SK-N-MC (cell line): ENCODE results near the gene MRPL53.
"Not testable (repeated sequence)": the region's sequence is repeated elsewhere in the genome, so short reads cannot be mapped to it uniquely, and the experiment has no call there.

Experiments used
- DNase-seq: peaks from one replicate; pipeline ENCODE4 v3.0.0-alpha.2; 2011; ENCODE audit warnings: low read depth, low spot score
- H3K27ac ChIP-seq: fragments of 200-600 bp; sonication (generic); 2 replicates; pipeline ENCODE4 v1.5.1; 2016; ENCODE audit warnings: mixed run types
- H3K36me3 ChIP-seq: fragments of 200-600 bp; sonication (generic); 2 replicates; pipeline ENCODE4 v1.6.1; 2017; ENCODE audit warnings: antibody characterized with exemption, low read length, mixed read lengths; ENCODE audit not compliant: insufficient read depth
- H3K4me3 ChIP-seq: fragments of 200-600 bp; sonication (generic); 2 replicates; pipeline ENCODE4 v1.5.1; 2016
- H3K9ac ChIP-seq: fragments of 200-600 bp; sonication (generic); 2 replicates; pipeline ENCODE4 v1.8.0; 2017; ENCODE audit warnings: mixed run types, mixed read lengths; ENCODE audit not compliant: insufficient read length
- H3K9me3 ChIP-seq: fragments of 200-600 bp; sonication (generic); 2 replicates; pipeline ENCODE4 v1.6.1; 2017; ENCODE audit warnings: low read depth, mild to moderate bottlenecking, antibody characterized with exemption, low read length, moderate library complexity, mixed read lengths
- EZH2 ChIP-seq: fragments of 200-600 bp; sonication (generic); IDR thresholded peaks from one replicate; pipeline ENCODE4 v1.6.1; 2017; ENCODE audit warnings: antibody characterized with exemption
- FOXP2 ChIP-seq: optimal IDR thresholded peaks from 2 replicates; pipeline ENCODE3; 2011; ENCODE audit warnings: mild to moderate bottlenecking, moderate library complexity; ENCODE audit not compliant: insufficient read depth; ENCODE audit errors: extremely low read length, control extremely low read depth
- POLR2AphosphoS5 ChIP-seq: IDR thresholded peaks from 2 replicates; pipeline ENCODE4 v1.6.1; 2012; ENCODE audit warnings: mild to moderate bottlenecking, low read depth, low read length, borderline replicate concordance

MRPL53 gene

DNA sequence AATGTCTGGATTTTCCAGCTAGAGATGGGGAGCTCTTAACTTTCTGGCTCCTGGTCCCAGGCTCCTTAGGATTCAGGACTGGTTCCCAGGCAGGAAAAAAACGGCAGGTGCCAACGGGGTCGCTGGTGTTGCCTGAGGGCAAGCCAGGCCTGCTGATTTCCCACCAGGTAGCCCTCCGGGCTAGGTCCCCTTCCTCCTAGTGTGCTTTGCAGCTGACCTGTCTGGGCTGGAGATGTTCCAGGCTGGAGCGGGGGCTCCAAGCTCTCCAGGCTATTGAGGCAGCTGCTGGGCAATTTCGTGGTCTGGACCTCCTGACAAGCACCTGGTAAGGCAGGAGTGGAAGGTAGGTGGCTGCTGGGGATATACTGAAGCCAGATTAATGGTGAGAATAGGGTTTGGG is 2.0 kb upstream of the MRPL53 start:
- Histone ChIP-seq H3K4me3 (no peak overlapping the region), H3K36me3 (peaks cover 18% of the 10 kb centered on the region; the same call in 1 of the 2 replicates), H3K9me3 (no peaks in the 10 kb centered on the region), H3K9ac (no peak overlapping the region), H3K27ac (no peak overlapping the region)
- no peak for TF ChIP-seq POLR2AphosphoS5
- TF ChIP-seq EZH2: no peak
- no peak for TF ChIP-seq FOXP2
- no peak for DNase-seq

DNA sequence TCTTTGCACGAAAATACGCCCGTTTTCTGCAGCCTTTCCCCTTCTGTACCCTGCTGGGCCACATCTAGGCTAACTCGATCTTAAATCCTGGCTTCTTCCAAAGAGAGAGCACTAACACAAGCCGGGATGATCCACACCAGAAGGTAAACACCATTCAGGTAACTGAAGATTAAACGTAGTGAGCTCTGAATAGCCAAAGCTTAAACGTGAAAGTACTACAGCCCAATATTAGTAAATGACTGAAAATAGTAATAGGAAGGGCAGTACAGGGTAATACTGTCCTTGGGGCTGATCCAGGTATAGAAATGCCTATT is 422 bp upstream of the MRPL53 start:
- peak overlapping the region; percentile 92 for H3K27ac ChIP-seq
- H3K9me3 ChIP-seq: no peaks in the 10 kb centered on the region
- H3K4me3 ChIP-seq: peak overlapping the region; percentile 98
- TF ChIP-seq POLR2AphosphoS5: no peak
- TF ChIP-seq EZH2: no peak
- no peak for TF ChIP-seq FOXP2
- peaks cover 18% of the 10 kb centered on the region; the same call in 1 of the 2 replicates for H3K36me3 ChIP-seq
- H3K9ac ChIP-seq: peak overlapping the region; percentile 95
- DNase-seq: peak; percentile 18

DNA sequence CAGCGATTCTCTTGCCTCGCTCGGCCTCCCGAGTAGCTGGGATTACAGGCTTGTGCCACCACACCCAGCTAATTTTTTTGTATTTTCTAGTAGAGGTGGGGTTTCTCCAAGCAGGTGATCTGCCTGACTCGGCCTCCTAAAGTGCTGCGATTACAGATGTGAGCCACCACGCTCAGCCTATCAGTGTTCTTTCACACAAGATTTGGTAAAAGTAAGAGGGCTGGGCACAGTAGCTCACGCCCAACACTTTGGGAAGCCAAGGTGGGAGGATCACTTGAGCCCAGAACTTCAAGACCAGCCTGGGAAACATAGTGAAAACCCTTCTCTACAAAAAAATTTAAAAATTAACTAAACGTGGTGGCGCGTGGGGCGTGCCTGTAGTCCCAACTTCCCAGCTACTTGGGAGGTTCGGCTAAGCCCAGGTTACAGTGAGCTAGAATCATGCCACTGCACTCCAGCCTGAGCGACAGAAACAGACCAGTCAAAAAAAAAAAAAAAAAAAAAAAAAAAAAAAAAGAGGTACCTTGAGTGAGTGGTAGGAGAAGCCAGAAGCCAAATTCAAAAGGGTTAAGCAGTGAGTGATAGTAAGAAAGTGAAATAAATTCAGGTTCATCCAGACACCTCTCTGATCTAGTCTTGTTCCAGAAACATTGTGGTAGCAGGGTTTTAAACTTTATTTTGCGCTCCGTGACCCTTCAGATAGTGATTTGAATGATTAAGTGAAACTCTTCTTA is 981 bp downstream of the MRPL53 start:
- Histone ChIP-seq H3K27ac (peak overlapping the region; percentile 92), H3K36me3 (peaks cover 15% of the 10 kb centered on the region; the same call in 1 of the 2 replicates), H3K9ac (peak overlapping the region; percentile 95), H3K4me3 (peak overlapping the region; percentile 98), H3K9me3 (no peaks in the 10 kb centered on the region)
- no peak for DNase-seq
- no peak for TF ChIP-seq POLR2AphosphoS5
- TF ChIP-seq FOXP2: no peak
- no peak for TF ChIP-seq EZH2

DNA sequence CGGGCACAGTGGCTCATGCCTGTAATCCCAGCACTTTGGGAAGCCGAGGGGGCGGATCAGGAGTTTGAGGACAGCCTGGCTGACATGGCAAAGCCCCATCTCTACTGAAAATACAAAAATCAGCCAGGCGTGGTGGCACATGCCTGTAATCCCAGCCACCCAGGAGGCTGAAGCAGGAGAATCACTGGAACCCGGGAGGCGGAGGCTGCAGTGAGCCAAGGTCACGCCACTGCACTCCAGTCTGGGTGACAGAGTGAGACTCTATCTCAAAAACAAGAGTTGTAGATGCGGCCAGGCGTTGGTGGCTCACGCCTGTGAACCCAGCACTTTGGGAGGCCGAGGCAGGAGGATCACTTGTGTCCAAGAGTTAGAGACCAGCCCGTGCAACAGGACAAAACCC is 1.7 kb downstream of the MRPL53 start:
- H3K27ac ChIP-seq, H3K9me3 ChIP-seq, H3K4me3 ChIP-seq, H3K9ac ChIP-seq, DNase-seq: not testable (repeated sequence)
- peaks cover 15% of the 10 kb centered on the region; the same call in 1 of the 2 replicates for H3K36me3 ChIP-seq

DNA sequence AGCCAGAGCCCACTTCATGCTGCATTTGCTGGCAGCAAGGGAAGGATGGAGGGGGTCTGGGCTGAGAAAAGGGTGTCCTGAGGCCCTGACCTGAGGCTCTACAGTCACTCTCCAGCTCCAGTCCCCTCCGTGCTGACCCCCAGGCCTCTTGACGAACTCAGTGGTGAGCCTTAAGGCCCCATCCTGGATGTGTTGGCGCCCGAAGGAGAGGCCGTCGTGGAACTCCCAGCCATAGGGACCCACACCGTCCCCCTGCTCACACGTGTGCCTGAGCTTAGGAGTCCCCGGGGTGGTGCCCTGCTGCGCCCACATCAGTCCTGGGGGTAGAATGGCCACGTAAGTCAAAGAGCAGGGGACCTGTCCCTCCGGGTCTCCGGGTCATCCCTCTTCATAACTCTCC is 8.1 kb downstream of the MRPL53 start:
- no peak for TF ChIP-seq FOXP2
- TF ChIP-seq POLR2AphosphoS5: no peak
- no peak for TF ChIP-seq EZH2
- no peak overlapping the region for H3K27ac ChIP-seq

DNA sequence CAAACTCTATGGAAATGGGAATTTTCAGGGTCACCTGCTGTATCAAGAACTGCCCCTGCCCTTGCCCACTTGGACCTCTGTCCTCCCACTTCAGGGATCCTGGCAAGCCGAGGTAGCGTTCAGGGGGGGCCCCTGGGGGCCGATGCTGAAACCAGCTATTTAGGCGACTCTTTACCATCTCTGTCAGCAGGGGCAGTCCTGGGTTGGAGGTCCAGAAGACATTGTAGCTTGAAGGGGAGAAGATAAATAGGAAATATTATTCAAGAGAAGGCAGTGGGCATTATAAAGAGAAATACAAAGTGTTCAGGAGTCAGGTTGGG is 9.7 kb downstream of the MRPL53 start:
- H3K27ac ChIP-seq: no peak overlapping the region
- DNase-seq: no peak
- H3K36me3 ChIP-seq: peaks cover 17% of the 10 kb centered on the region; the same call in 1 of the 2 replicates
- H3K4me3 ChIP-seq: no peak overlapping the region
- no peak overlapping the region for H3K9ac ChIP-seq
- TF ChIP-seq POLR2AphosphoS5 (no peak), EZH2 (no peak), FOXP2 (no peak)
- H3K9me3 ChIP-seq: no peaks in the 10 kb centered on the region

More for the DNA sequence above, 8.1 kb downstream of the MRPL53 start:
- peak overlapping the region; percentile 75 for H3K9ac ChIP-seq
- no peak for DNase-seq
- no peaks in the 10 kb centered on the region for H3K9me3 ChIP-seq
- peaks cover 17% of the 10 kb centered on the region; the same call in 1 of the 2 replicates for H3K36me3 ChIP-seq
- H3K4me3 ChIP-seq: peak overlapping the region; percentile 78

DNA sequence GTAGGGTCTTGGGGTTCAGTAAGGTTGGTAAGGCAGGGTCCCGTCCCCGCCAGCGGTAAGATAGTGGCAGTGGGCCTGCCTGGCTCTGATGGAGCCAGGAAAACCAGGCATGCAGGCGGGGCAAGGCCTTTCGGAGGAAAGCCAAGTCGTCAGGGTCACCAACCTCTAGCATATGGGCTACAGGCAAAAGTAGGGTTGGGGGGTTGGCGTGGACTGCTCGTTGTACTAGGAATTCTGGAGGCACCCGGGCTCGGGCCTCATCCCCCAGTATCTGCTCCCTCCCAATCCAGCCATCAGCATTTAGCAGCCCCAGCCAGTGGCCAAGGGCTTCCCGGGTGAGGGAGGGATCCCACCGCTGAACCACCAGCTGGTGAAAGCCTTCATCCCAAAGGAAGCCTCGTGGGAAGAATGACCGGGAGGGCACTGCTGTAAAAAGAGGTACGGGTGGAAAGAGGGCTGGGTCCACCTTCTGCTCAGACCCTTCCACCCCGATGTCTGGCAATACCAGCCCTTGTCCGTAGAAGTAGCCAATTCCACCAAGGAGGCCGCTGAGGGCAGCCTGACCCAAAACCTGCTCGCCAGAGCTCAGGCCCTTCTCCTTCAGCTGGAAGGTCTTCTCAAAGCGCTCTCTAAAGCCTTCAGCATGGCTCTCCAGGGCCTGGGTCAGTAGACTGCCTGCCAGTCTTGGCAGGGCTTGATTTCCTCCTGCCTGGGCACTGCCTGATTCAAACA is 10.3 kb downstream of the MRPL53 start:
- no peak overlapping the region for H3K27ac ChIP-seq
- H3K9ac ChIP-seq: no peak overlapping the region
- H3K36me3 ChIP-seq: peaks cover 17% of the 10 kb centered on the region; the same call in 1 of the 2 replicates
- H3K4me3 ChIP-seq: no peak overlapping the region
- TF ChIP-seq POLR2AphosphoS5: no peak
- TF ChIP-seq EZH2: no peak
- TF ChIP-seq FOXP2: no peak
- no peak for DNase-seq
- no peaks in the 10 kb centered on the region for H3K9me3 ChIP-seq

DNA sequence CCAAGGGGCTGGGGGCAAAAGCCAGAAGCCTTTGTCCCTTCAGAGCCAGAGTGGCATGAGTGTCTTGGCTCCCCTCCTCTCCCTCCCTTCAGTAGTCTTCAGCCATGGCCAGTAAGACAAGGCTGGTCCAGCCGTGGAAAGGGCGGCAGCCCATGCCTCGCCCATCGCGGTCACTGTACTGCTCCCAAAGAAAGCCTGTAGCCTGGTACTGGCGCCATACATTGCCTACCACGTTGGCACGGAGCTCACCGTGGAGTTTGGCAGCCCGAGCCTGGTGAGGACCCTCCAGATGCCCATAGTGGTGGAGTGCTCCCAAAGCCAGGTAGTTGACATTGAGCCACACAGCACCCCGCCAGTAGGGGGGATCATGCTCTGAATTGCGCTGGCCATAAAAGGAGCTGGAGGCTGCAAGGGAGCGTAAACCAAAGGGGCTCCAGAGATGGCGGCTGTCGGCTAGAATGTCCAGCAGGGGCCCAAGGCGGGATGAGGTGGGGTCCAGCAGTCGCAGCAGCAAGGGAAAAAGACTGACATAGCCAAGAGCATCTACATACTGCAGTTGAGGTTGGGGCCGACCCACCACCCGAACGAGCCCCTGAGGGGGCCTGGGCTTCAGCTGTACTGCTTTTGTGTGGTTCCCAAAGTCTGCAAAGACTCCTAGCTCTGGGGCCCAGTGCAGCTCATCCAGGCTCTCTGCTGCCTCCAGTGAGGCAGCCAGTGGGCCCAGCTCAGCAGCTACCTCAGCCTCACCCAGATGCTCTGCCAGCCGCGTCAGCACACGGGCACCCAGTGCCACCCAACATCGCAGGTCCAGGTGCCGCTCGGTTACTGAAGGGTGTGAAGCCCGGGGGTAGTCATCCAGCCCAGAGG is 11.1 kb downstream of the MRPL53 start:
- Histone ChIP-seq H3K27ac (no peak overlapping the region), H3K9me3 (no peaks in the 10 kb centered on the region), H3K9ac (no peak overlapping the region), H3K4me3 (no peak overlapping the region), H3K36me3 (peaks cover 17% of the 10 kb centered on the region; the same call in 1 of the 2 replicates)
- DNase-seq: no peak
- no peak for TF ChIP-seq POLR2AphosphoS5
- no peak for TF ChIP-seq FOXP2
- TF ChIP-seq EZH2: no peak

DNA sequence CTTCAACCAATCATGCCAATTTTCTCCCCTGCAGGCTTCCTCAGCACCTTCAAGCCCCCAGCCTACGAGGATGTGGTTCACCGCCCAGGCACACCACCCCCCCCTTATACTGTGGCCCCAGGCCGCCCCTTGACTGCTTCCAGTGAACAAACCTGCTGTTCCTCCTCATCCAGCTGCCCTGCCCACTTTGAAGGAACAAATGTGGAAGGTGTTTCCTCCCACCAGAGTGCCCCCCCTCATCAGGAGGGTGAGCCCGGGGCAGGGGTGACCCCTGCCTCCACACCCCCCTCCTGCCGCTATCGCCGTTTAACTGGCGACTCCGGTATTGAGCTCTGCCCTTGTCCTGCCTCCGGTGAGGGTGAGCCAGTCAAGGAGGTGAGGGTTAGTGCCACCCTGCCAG is 12.3 kb downstream of the MRPL53 start:
- not testable (repeated sequence) for H3K4me3 ChIP-seq

DNA sequence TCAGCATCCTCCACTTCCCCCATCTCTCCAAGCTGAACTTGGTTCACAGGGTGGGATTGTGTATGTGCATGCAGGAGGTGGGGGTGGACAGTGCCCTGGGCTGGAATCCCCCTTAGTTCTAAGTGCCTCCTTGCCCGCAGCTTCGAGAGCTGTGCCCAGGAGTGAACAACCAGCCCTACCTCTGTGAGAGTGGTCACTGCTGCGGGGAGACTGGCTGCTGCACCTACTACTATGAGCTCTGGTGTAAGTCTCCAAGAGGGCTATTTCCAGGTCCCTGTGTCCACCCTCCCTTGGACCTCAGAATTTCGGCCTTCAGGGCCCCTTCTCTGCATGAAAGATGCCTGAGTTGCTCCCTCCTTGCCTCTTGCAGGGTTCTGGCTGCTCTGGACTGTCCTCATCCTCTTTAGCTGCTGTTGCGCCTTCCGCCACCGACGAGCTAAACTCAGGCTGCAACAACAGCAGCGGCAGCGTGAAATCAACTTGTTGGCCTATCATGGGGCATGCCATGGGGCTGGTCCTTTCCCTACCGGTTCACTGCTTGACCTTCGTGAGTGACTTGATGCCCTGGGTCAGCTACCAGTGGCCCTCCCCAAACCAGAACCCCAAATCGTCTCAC is 12.9 kb downstream of the MRPL53 start:
- not testable (repeated sequence) for H3K9ac ChIP-seq, H3K9me3 ChIP-seq, DNase-seq, H3K27ac ChIP-seq
- peaks cover 17% of the 10 kb centered on the region; the same call in 1 of the 2 replicates for H3K36me3 ChIP-seq
- peak overlapping the region; percentile 99 for H3K4me3 ChIP-seq

More for the DNA sequence above, 12.3 kb downstream of the MRPL53 start:
- not testable (repeated sequence) for H3K9me3 ChIP-seq, DNase-seq, H3K27ac ChIP-seq, H3K9ac ChIP-seq
- peaks cover 17% of the 10 kb centered on the region; the same call in 1 of the 2 replicates for H3K36me3 ChIP-seq
